PC-3 (cell line): ENCODE measurements around the gene TUBD1. TPM values are rescaled to one million over a fixed set of nuclear protein-coding genes. Genes with fewer than 3 reads are reported as not detected.
A peak's percentile ranks its signal among the peaks of the same experiment; 100 is the strongest.

Experiments
- ATAC-seq: fragments of 200-7000 bp; cut with Tn5 transposase; 2 replicates; pipeline ENCODE4 v1.9.1; 2020; ENCODE audit warnings: mild to moderate bottlenecking, moderate library complexity
- BruUV-seq: library from RNA; stranded (reverse); fragments of 400-500 nt; replicated peaks from 2 replicates; lab custom pipeline; 2021; lab: Mats Ljungman, UMichigan
- CTCF ChIA-PET: fragments of 300-600 bp; sonication (Branson Sonifier 250); formaldehyde crosslinking; loops from one replicate; lab custom pipeline; 2022; ENCODE audit warnings: antibody characterized with exemption; lab: Charles Lee
- POLR2A ChIA-PET: fragments of 300-600 bp; sonication (Branson Sonifier 250); formaldehyde crosslinking; loops from one replicate; lab custom pipeline; 2022; ENCODE audit warnings: antibody characterized with exemption; ENCODE audit not compliant: unreplicated experiment; lab: Charles Lee
- DNase-seq: peaks from one replicate; pipeline ENCODE4 v3.0.0-alpha.2; 2015
- H2AFZ ChIP-seq: fragments of 300-600 bp; sonication (generic); 2 replicates; pipeline ENCODE4 v1.6.0; 2016; ENCODE audit warnings: antibody characterized with exemption, low read length
- H3F3A ChIP-seq: fragments of 300-600 bp; sonication (generic); one replicate; pipeline ENCODE4 v1.6.0; 2017; ENCODE audit warnings: antibody characterized with exemption, low read length, control low read depth, mild to moderate bottlenecking; ENCODE audit not compliant: unreplicated experiment
- H3K27ac ChIP-seq: fragments of 300-600 bp; sonication (generic); 2 replicates; pipeline ENCODE4 v1.5.1; 2016; ENCODE audit warnings: mild to moderate bottlenecking, low read length
- H3K27me3 ChIP-seq: fragments of 300-600 bp; sonication (generic); 2 replicates; pipeline ENCODE4 v1.6.1; 2016; ENCODE audit warnings: low read length, mixed read lengths
- H3K36me3 ChIP-seq: fragments of 300-600 bp; sonication (generic); 2 replicates; pipeline ENCODE4 v1.6.1; 2016; ENCODE audit warnings: low read depth, mixed run types, low read length, mixed read lengths
- H3K4me1 ChIP-seq: fragments of 300-600 bp; sonication (generic); 2 replicates; pipeline ENCODE4 v1.5.1; 2016; ENCODE audit warnings: low read length; ENCODE audit not compliant: insufficient read depth
- H3K4me2 ChIP-seq: fragments of 300-600 bp; sonication (generic); 2 replicates; pipeline ENCODE4 v1.6.0; 2016; ENCODE audit warnings: low read length
- H3K4me3 ChIP-seq: fragments of 300-600 bp; sonication (generic); 2 replicates; pipeline ENCODE4 v1.5.1; 2016; ENCODE audit warnings: mild to moderate bottlenecking, low read length, mixed read lengths
- H3K79me2 ChIP-seq: fragments of 300-600 bp; sonication (generic); 2 replicates; pipeline ENCODE4 v1.6.1; 2017; ENCODE audit warnings: low read length, mixed read lengths
- H3K9ac ChIP-seq: fragments of 300-600 bp; sonication (generic); 2 replicates; pipeline ENCODE4 v1.6.0; 2016; ENCODE audit warnings: mild to moderate bottlenecking, low read length
- H3K9me2 ChIP-seq: fragments of 300-600 bp; sonication (generic); replicated peaks from 2 replicates; pipeline ENCODE4 v1.6.1; 2016; ENCODE audit warnings: mixed run types, low read length, mixed read lengths
- H3K9me3 ChIP-seq: fragments of 300-600 bp; sonication (generic); 2 replicates; pipeline ENCODE4 v1.6.1; 2016; ENCODE audit warnings: low read length, mixed read lengths
- H4K20me1 ChIP-seq: fragments of 300-600 bp; sonication (generic); 2 replicates; pipeline ENCODE4 v1.6.1; 2016; ENCODE audit warnings: low read length, mixed read lengths
- EZH2 ChIP-seq: fragments of 300-600 bp; sonication (generic); IDR thresholded peaks from one replicate; pipeline ENCODE4 v1.6.1; 2017; ENCODE audit warnings: antibody characterized with exemption, mild to moderate bottlenecking, low read length; ENCODE audit not compliant: unreplicated experiment
- EZH2phosphoT487 ChIP-seq: fragments of 300-600 bp; sonication (generic); IDR thresholded peaks from 2 replicates; pipeline ENCODE4 v1.6.1; 2018; ENCODE audit warnings: mild to moderate bottlenecking, antibody characterized with exemption, low read length, borderline replicate concordance
- intact Hi-C: fragments of 100-400 bp; cut with micrococcal nuclease; formaldehyde crosslinking; loops from 2 replicates; pipeline ENCODE4 v1.9.0; 2023
- total RNA-seq: library from RNA; depleted of rRNA; stranded (reverse); fragments of >200 nt; gene quantifications from 2 replicates; pipeline ENCODE4 v1.2.3, GENCODE V29; 2014
- TF ChIP-seq, protein P1 (sequence below): fragments of 300-600 bp; sonication (generic); conservative IDR thresholded peaks from 2 replicates; pipeline ENCODE4 v1.5.1; 2017; ENCODE audit warnings: antibody characterized with exemption, low read depth, mild to moderate bottlenecking, low read length

TUBD1 gene
- total RNA-seq, 1 experiment from 2014 or later, result 8.2 TPM

DNA sequence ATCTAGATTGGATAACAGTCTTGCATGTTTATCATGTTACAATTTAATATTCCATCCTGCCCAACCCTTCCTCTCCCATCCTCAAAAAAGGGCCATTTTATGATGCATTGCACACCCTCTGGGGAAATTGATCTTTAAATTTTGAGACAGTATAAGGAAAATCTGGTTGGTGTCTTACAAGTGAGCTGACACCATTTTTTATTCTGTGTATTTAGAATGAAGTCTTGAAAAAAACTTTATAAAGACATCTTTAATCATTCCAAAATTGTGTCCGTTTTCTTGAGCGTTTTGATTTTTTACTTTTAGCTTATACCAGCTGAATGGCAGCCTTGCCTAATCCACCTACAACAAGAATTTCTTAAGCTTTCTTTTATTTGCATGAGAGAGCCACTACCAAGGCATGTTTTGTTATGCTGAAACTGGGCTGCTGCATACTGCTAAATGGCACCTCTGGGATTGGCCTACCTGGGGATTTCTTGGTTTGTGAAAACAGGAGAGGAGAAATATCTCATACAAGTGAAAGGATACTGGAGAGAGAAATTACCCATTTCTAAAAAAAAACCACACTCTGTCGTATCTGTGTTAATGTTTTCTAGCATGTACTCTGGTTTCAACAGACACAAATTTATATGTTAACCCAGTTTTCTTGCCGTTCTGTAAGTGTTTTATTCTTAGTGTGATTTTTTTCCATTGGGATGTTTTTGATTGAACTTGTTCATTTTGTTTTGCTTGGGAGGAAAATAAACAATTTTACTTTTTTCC lies 52.2 kb downstream of the TUBD1 start:
- H3K36me3 ChIP-seq, result peaks cover 34% of the 10 kb centered on the region

DNA sequence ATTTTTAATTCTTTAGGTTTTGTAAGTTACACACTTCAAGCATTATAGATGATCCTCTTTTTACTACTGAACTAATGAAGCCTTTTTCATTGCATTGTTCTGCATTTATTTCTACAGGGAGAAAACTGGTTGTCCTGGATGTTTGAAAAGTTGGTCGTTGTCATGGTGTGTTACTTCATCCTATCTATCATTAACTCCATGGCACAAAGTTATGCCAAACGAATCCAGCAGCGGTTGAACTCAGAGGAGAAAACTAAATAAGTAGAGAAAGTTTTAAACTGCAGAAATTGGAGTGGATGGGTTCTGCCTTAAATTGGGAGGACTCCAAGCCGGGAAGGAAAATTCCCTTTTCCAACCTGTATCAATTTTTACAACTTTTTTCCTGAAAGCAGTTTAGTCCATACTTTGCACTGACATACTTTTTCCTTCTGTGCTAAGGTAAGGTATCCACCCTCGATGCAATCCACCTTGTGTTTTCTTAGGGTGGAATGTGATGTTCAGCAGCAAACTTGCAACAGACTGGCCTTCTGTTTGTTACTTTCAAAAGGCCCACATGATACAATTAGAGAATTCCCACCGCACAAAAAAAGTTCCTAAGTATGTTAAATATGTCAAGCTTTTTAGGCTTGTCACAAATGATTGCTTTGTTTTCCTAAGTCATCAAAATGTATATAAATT lies 53.0 kb downstream of the TUBD1 start:
- POLR2A ChIA-PET, result interaction anchor here (0.9 to 2.0 kb wide), 4 partner anchors 53 to 86 kb away, joined by 4 to 12 read pairs (median 7); no protein-coding TSS in a partner anchor
- intact Hi-C loops, result no loop called here
- CTCF ChIA-PET, result no interaction called here

More for the DNA sequence above, 52.2 kb downstream of the TUBD1 start:
- BruUV-seq, result no TSS peak
- Histone ChIP-seq H3F3A (peaks cover 56% of the 10 kb centered on the region), H3K9me3 (no peaks in the 10 kb centered on the region), H3K4me2 (peak overlapping the region; percentile 94), H3K9ac (peak overlapping the region; percentile 98), H4K20me1 (peaks cover 34% of the 10 kb centered on the region), H3K27me3 (no peaks in the 10 kb centered on the region), H3K9me2 (no peaks in the 10 kb centered on the region), H3K4me1 (peaks cover 49% of the 10 kb centered on the region), H3K79me2 (peaks cover 45% of the 10 kb centered on the region), H3K27ac (peak overlapping the region; percentile 95), H2AFZ (no peak overlapping the region), H3K4me3 (peak overlapping the region; percentile 88)
- CTCF ChIA-PET, result interaction anchor here (0.6 kb wide), 1 partner anchor 78 kb away, joined by 3 read pairs; no protein-coding TSS in a partner anchor
- TF ChIP-seq EZH2 (no peak), EZH2phosphoT487 (no peak)
- TF ChIP-seq, protein P1, sequence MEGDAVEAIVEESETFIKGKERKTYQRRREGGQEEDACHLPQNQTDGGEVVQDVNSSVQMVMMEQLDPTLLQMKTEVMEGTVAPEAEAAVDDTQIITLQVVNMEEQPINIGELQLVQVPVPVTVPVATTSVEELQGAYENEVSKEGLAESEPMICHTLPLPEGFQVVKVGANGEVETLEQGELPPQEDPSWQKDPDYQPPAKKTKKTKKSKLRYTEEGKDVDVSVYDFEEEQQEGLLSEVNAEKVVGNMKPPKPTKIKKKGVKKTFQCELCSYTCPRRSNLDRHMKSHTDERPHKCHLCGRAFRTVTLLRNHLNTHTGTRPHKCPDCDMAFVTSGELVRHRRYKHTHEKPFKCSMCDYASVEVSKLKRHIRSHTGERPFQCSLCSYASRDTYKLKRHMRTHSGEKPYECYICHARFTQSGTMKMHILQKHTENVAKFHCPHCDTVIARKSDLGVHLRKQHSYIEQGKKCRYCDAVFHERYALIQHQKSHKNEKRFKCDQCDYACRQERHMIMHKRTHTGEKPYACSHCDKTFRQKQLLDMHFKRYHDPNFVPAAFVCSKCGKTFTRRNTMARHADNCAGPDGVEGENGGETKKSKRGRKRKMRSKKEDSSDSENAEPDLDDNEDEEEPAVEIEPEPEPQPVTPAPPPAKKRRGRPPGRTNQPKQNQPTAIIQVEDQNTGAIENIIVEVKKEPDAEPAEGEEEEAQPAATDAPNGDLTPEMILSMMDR, result no peak
- ATAC-seq (no peak), DNase-seq (peak; percentile 55)
- POLR2A ChIA-PET, result interaction anchor here (0.6 to 2.0 kb wide), 4 partner anchors 54 to 228 kb away, joined by 4 to 12 read pairs (median 7); no protein-coding TSS in a partner anchor
- intact Hi-C loops, result no loop called here

More for the DNA sequence above, 53.0 kb downstream of the TUBD1 start:
- TF ChIP-seq EZH2phosphoT487, result no peak
- TF ChIP-seq EZH2, result no peak
- H3K4me2 ChIP-seq, result peak overlapping the region; percentile 94
- H3K4me1 ChIP-seq, result peaks cover 42% of the 10 kb centered on the region
- H3K9me2 ChIP-seq, result no peaks in the 10 kb centered on the region
- H3K9ac ChIP-seq, result peak overlapping the region; percentile 98
- H3F3A ChIP-seq, result peaks cover 50% of the 10 kb centered on the region
- H3K79me2 ChIP-seq, result peaks cover 45% of the 10 kb centered on the region
- H3K36me3 ChIP-seq, result peaks cover 34% of the 10 kb centered on the region
- peaks cover 34% of the 10 kb centered on the region for H4K20me1 ChIP-seq
- H3K9me3 ChIP-seq, result no peaks in the 10 kb centered on the region
- ATAC-seq, result no peak
- peak; percentile 42 for DNase-seq
- peak overlapping the region; percentile 95 for H3K27ac ChIP-seq
- peak overlapping the region; percentile 88 for H3K4me3 ChIP-seq
- no peaks in the 10 kb centered on the region for H3K27me3 ChIP-seq
- no TSS peak for BruUV-seq
- H2AFZ ChIP-seq, result no peak overlapping the region
